ENCODE results near the gene MESP1.

Gene MESP1

DNA sequence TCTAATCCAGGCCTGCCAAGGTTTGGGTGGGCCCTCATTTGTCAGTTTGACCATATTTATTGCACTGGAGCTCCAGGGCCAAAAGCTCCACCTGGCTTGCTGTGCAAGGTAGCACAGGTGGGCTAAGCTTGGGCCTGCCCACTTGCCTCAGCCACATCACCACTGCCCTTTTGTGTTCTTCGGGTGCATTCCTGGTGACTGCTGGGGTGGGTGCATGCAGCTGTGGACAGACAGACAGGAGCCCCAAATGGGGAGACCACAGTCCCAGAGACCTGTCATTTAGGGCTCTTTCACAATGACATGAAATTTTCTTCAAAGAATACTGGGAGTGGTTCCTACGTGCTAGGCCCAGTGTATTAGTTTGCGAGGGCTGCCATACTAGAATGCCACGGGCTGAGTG lies 27.8 kb upstream of the MESP1 start:
- Histone ChIP-seq H3K9me2 (replicated peaks; ENCODE audit: control insufficient read depth, low read length) (no peaks in the 10 kb centered on the region), H3K4me3 (ENCODE audit: low read length) (no peak overlapping the region), H4K20me1 (ENCODE audit: control insufficient read depth, insufficient read depth, low read depth, low read length) (no peaks in the 10 kb centered on the region), H3K9me3 (ENCODE audit: control insufficient read depth, insufficient read depth, low read length) (no peaks in the 10 kb centered on the region), H3K4me2 (ENCODE audit: low read length) (no peak overlapping the region), H3K27ac (ENCODE audit: low read depth, low read length) (no peak overlapping the region), H3F3A (ENCODE audit: control insufficient read depth, insufficient read depth) (no peaks in the 10 kb centered on the region), H3K27me3 (ENCODE audit: control insufficient read depth, low read length) (no peaks in the 10 kb centered on the region; the same call in none of the 2 replicates), H3K36me3 (ENCODE audit: control insufficient read depth, low read length) (no peaks in the 10 kb centered on the region), H3K79me2 (ENCODE audit: control insufficient read depth, low read length) (no peaks in the 10 kb centered on the region), H3K4me1 (ENCODE audit: control insufficient read depth, low read length) (no peaks in the 10 kb centered on the region)
- no peak for TF ChIP-seq EZH2phosphoT487 (IDR thresholded peaks at IDR 0.05; ENCODE audit: borderline replicate concordance, low read length)
- TF ChIP-seq, protein P1, sequence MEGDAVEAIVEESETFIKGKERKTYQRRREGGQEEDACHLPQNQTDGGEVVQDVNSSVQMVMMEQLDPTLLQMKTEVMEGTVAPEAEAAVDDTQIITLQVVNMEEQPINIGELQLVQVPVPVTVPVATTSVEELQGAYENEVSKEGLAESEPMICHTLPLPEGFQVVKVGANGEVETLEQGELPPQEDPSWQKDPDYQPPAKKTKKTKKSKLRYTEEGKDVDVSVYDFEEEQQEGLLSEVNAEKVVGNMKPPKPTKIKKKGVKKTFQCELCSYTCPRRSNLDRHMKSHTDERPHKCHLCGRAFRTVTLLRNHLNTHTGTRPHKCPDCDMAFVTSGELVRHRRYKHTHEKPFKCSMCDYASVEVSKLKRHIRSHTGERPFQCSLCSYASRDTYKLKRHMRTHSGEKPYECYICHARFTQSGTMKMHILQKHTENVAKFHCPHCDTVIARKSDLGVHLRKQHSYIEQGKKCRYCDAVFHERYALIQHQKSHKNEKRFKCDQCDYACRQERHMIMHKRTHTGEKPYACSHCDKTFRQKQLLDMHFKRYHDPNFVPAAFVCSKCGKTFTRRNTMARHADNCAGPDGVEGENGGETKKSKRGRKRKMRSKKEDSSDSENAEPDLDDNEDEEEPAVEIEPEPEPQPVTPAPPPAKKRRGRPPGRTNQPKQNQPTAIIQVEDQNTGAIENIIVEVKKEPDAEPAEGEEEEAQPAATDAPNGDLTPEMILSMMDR (IDR thresholded peaks at IDR 0.05; ENCODE audit: low read depth, low read length, poor library complexity, severe bottlenecking): no peak

DNA sequence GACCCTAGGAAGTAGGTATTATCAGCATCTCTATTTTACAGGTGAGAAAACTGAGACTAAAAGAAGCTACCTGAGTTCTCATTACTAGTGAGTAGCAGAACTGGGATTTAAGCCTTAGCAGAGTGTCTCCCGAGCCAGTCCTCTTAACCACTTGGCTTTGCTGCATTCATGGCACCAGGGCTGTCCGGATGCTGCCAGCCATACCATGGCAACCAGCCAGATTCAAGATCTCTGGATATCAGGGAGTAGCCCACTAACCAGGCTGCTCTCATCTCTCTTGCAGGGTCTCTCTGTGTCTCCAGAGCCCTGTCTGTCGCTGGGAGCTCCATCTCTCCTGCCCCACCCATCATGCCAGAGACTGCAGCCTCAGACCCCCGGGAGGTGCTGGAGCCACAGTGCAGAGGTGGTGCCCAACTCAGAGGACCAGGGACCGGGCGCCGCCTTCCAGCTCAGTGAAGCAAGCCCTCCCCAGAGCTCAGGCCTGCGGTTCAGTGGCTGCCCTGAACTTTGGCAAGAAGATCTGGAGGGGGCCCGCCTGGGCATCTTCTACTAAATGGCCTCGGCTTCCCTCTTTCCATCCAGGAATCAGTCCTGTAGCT lies 26.8 kb upstream of the MESP1 start:
- Histone ChIP-seq H3F3A (ENCODE audit: control insufficient read depth, insufficient read depth) (no peaks in the 10 kb centered on the region), H3K4me2 (ENCODE audit: low read length) (no peak overlapping the region)
- TF ChIP-seq EZH2phosphoT487 (IDR thresholded peaks at IDR 0.05; ENCODE audit: borderline replicate concordance, low read length): no peak
- TF ChIP-seq, protein P1 (IDR thresholded peaks at IDR 0.05; ENCODE audit: low read depth, low read length, poor library complexity, severe bottlenecking): no peak

GRCh38 chr15:89777073-89777751 lies 26.2 kb upstream of the MESP1 start:
- H3K27ac ChIP-seq (ENCODE audit: low read depth, low read length): no peak overlapping the region
- no peaks in the 10 kb centered on the region for H3K9me2 ChIP-seq (replicated peaks; ENCODE audit: control insufficient read depth, low read length)
- no peaks in the 10 kb centered on the region for H4K20me1 ChIP-seq (ENCODE audit: control insufficient read depth, insufficient read depth, low read depth, low read length)
- H3K4me1 ChIP-seq (ENCODE audit: control insufficient read depth, low read length): no peaks in the 10 kb centered on the region
- no peaks in the 10 kb centered on the region for H3F3A ChIP-seq (ENCODE audit: control insufficient read depth, insufficient read depth)
- no peaks in the 10 kb centered on the region for H3K36me3 ChIP-seq (ENCODE audit: control insufficient read depth, low read length)
- no peaks in the 10 kb centered on the region; the same call in none of the 2 replicates for H3K27me3 ChIP-seq (ENCODE audit: control insufficient read depth, low read length)
- no peaks in the 10 kb centered on the region for H3K79me2 ChIP-seq (ENCODE audit: control insufficient read depth, low read length)
- TF ChIP-seq EZH2phosphoT487 (IDR thresholded peaks at IDR 0.05; ENCODE audit: borderline replicate concordance, low read length): no peak
- TF ChIP-seq, protein P1 (IDR thresholded peaks at IDR 0.05; ENCODE audit: low read depth, low read length, poor library complexity, severe bottlenecking): no peak
- no peak overlapping the region for H3K4me3 ChIP-seq (ENCODE audit: low read length)
- no peak overlapping the region for H3K4me2 ChIP-seq (ENCODE audit: low read length)
- H3K9me3 ChIP-seq (ENCODE audit: control insufficient read depth, insufficient read depth, low read length): no peaks in the 10 kb centered on the region

More for the DNA sequence above, 26.8 kb upstream of the MESP1 start:
- no peaks in the 10 kb centered on the region for H3K79me2 ChIP-seq (ENCODE audit: control insufficient read depth, low read length)
- H3K36me3 ChIP-seq (ENCODE audit: control insufficient read depth, low read length): no peaks in the 10 kb centered on the region
- no peaks in the 10 kb centered on the region; the same call in none of the 2 replicates for H3K27me3 ChIP-seq (ENCODE audit: control insufficient read depth, low read length)
- no peaks in the 10 kb centered on the region for H3K9me3 ChIP-seq (ENCODE audit: control insufficient read depth, insufficient read depth, low read length)
- H4K20me1 ChIP-seq (ENCODE audit: control insufficient read depth, insufficient read depth, low read depth, low read length): no peaks in the 10 kb centered on the region
- H3K4me3 ChIP-seq (ENCODE audit: low read length): no peak overlapping the region
- H3K27ac ChIP-seq (ENCODE audit: low read depth, low read length): no peak overlapping the region
- H3K4me1 ChIP-seq (ENCODE audit: control insufficient read depth, low read length): no peaks in the 10 kb centered on the region
- no peaks in the 10 kb centered on the region for H3K9me2 ChIP-seq (replicated peaks; ENCODE audit: control insufficient read depth, low read length)
